ENCODE data around the gene TKTL1.
"Not testable (repeated sequence)": the region's sequence is repeated elsewhere in the genome, so short reads cannot be mapped to it uniquely, and the experiment has no call there.

TKTL1 gene

DNA sequence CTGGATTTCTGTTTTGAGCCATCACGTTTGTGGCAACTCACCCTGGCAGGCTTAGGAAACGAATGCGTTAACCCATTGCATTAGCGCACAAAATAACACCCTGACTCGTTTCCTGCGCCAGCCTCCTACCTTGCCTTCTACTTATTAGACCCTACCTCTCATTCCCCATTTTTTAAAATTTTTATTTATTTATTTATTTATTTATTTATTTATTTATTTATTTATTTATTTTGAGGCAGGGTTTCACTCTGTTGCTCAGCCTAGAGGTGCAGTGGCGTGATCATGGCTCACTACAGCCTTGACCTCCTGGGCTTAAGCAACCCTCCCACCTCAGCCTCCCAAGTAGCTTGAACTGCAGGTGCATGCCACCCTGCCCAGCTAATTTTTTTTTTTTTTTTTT lies 7.4 kb downstream of the TKTL1 start:
- DNase-seq (ENCODE audit: low spot score); H3K36me3 Mint-ChIP-seq (ENCODE audit: low read depth); H3K4me1 Mint-ChIP-seq (ENCODE audit: low read depth); H3K27ac Mint-ChIP-seq; H3K4me3 Mint-ChIP-seq; H3K27me3 Mint-ChIP-seq (ENCODE audit: low read depth); H3K9me3 Mint-ChIP-seq: not testable (repeated sequence)

DNA sequence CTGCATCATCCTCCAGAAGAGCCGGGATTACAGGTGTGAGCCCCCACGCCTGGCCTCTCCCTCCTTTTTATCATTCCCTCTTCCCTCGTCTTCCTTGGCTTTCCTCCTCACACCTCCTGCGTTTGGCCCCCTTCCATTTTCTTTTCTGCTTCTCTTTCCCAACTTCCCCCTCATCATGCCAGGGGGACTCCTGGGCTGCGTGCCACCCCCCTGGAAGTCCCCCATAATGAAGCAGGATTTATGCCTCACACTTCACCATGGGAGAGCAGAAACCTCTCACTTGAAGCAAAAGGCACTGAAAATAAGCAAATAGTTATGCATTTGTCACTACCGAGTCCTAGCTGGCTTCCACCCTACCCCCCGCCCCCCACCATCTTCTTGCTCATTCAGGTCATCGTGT lies 7.9 kb downstream of the TKTL1 start:
- DNase-seq (ENCODE audit: low spot score) = no peak
- Mint-ChIP-seq H3K27me3 (ENCODE audit: low read depth) (peaks cover 3% of the 10 kb centered on the region), H3K4me1 (ENCODE audit: low read depth) (peaks cover 14% of the 10 kb centered on the region), H3K27ac (peak overlapping the region; percentile 67), H3K4me3 (no peak overlapping the region), H3K9me3 (no peaks in the 10 kb centered on the region), H3K36me3 (ENCODE audit: low read depth) (no peaks in the 10 kb centered on the region)

- Mint-ChIP-seq H3K4me3 (no peak overlapping the region), H3K27ac (no peak overlapping the region), H3K36me3 (ENCODE audit: low read depth) (no peaks in the 10 kb centered on the region), H3K4me1 (ENCODE audit: low read depth) (peaks cover 21% of the 10 kb centered on the region), H3K27me3 (ENCODE audit: low read depth) (peaks cover 3% of the 10 kb centered on the region), H3K9me3 (no peaks in the 10 kb centered on the region)
- DNase-seq (ENCODE audit: low spot score) = no peak
These were observed 9.3 kb downstream of the TKTL1 start for GRCh38 chrX:154304846-154305245.

GRCh38 chrX:154305541-154306205 lies 10.1 kb downstream of the TKTL1 start:
- no peaks in the 10 kb centered on the region for H3K27me3 Mint-ChIP-seq (ENCODE audit: low read depth)
- peaks cover 21% of the 10 kb centered on the region for H3K4me1 Mint-ChIP-seq (ENCODE audit: low read depth)
- DNase-seq (ENCODE audit: low spot score) = no peak
- H3K36me3 Mint-ChIP-seq (ENCODE audit: low read depth) = no peaks in the 10 kb centered on the region
- H3K4me3 Mint-ChIP-seq = no peak overlapping the region
- H3K27ac Mint-ChIP-seq = no peak overlapping the region
- H3K9me3 Mint-ChIP-seq = no peaks in the 10 kb centered on the region

- Mint-ChIP-seq H3K4me3 (no peak overlapping the region), H3K4me1 (ENCODE audit: low read depth) (peaks cover 30% of the 10 kb centered on the region), H3K36me3 (ENCODE audit: low read depth) (no peaks in the 10 kb centered on the region), H3K27ac (no peak overlapping the region), H3K9me3 (no peaks in the 10 kb centered on the region), H3K27me3 (ENCODE audit: low read depth) (no peaks in the 10 kb centered on the region)
- DNase-seq (ENCODE audit: low spot score) = no peak
These were observed 11.6 kb downstream of the TKTL1 start for GRCh38 chrX:154307202-154307601.

DNA sequence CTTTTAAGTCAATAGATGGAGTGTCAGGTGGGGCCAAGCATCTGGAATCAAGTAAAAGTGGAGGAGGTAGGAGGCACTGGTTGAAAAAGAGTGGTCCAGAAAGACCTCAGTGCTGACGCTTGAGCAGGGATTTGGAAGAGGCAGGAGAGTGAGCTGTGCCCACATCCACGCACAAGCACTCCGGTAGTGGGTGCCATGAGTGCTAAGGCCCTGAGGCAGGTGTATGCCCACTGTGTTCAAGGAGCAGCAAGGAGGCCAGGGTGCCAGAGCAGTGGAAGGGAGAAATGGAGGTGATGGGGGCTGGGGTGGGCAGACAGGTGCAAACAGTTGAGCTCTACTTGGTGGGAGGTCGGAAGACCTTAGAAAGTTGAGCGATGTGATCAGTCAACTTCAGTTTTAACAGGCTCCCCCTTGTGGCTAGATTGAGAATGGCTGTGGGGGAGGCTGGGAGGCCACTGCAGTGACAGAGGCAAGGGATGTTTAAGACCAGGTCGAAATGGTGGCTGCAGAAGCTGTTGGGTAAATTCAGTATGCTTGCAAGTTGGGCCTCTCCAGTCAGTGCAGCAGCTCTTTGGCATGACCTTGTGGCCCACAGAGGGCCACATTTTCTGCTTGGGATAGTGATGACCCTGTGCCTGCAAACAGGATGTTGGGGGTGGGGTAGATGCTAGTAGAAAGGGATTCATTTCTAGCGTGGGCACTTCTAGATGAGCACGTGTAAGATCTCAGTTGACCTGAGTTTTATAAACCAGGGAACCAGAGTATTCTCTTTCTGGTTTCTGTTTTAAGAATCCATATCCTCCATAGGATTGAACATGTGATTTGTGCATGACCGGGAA lies 12.7 kb downstream of the TKTL1 start:
- Mint-ChIP-seq H3K9me3 (no peaks in the 10 kb centered on the region), H3K4me3 (no peak overlapping the region), H3K27me3 (ENCODE audit: low read depth) (no peaks in the 10 kb centered on the region), H3K36me3 (ENCODE audit: low read depth) (no peaks in the 10 kb centered on the region), H3K4me1 (ENCODE audit: low read depth) (peaks cover 34% of the 10 kb centered on the region), H3K27ac (peak overlapping the region; percentile 69)
- DNase-seq (ENCODE audit: low spot score) = peak; percentile 45

DNA sequence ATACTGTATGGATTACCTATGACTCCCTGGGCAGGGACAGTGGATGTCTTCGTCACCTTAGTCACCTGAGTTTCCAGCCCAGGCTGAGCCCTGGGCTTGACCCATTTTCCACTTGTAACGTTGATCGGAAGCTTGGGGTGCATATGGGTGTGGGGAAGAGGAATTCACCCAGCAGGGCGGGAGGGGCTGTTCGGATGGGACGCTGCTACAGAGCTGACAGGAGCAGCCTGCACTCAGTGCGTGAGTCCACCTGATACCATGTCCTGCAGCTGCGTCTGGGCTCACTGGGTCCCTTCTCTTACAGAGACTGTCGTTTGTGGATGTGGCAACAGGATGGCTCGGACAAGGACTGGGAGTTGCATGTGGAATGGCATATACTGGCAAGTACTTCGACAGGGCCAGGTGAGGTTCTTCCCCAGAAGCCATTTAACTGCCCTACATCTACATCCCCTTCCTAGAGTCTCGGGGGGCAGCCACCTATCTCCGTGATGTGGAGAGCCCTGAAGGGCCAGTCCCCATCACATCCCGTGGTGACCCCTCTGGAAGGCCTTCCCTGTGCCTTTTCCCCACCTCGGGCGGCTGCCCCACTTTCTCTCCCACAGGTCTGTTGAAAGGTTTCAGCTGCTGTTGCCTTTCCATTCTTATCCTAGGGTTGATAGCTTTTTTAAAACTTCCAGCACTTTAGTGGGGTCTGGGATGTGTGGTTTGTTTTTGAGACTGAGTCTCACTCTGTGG lies 13.6 kb downstream of the TKTL1 start:
- Mint-ChIP-seq H3K4me1 (ENCODE audit: low read depth) (peaks cover 40% of the 10 kb centered on the region), H3K27me3 (ENCODE audit: low read depth) (no peaks in the 10 kb centered on the region), H3K9me3 (no peaks in the 10 kb centered on the region), H3K27ac (no peak overlapping the region), H3K4me3 (no peak overlapping the region), H3K36me3 (ENCODE audit: low read depth) (no peaks in the 10 kb centered on the region)
- no peak for DNase-seq (ENCODE audit: low spot score)

GRCh38 chrX:154310616-154311536 lies 15.3 kb downstream of the TKTL1 start:
- Mint-ChIP-seq H3K4me1 (ENCODE audit: low read depth) (peaks cover 40% of the 10 kb centered on the region), H3K36me3 (ENCODE audit: low read depth) (no peaks in the 10 kb centered on the region), H3K27ac (no peak overlapping the region), H3K27me3 (ENCODE audit: low read depth) (no peaks in the 10 kb centered on the region), H3K4me3 (no peak overlapping the region), H3K9me3 (no peaks in the 10 kb centered on the region)
- DNase-seq (ENCODE audit: low spot score) = no peak

GRCh38 chrX:154312116-154312515 lies 16.5 kb downstream of the TKTL1 start:
- H3K4me1 Mint-ChIP-seq (ENCODE audit: low read depth) = peaks cover 40% of the 10 kb centered on the region
- H3K36me3 Mint-ChIP-seq (ENCODE audit: low read depth) = no peaks in the 10 kb centered on the region
- H3K4me3 Mint-ChIP-seq = no peak overlapping the region
- no peak overlapping the region for H3K27ac Mint-ChIP-seq
- no peaks in the 10 kb centered on the region for H3K9me3 Mint-ChIP-seq
- H3K27me3 Mint-ChIP-seq (ENCODE audit: low read depth) = no peaks in the 10 kb centered on the region
- no peak for DNase-seq (ENCODE audit: low spot score)

- Mint-ChIP-seq H3K27me3 (ENCODE audit: low read depth) (no peaks in the 10 kb centered on the region), H3K4me3 (peak overlapping the region; percentile 55), H3K4me1 (ENCODE audit: low read depth) (peaks cover 33% of the 10 kb centered on the region), H3K36me3 (ENCODE audit: low read depth) (no peaks in the 10 kb centered on the region), H3K27ac (peak overlapping the region; percentile 81), H3K9me3 (no peaks in the 10 kb centered on the region)
- DNase-seq (ENCODE audit: low spot score) = peak; percentile 38
These were observed 17.6 kb downstream of the TKTL1 start for GRCh38 chrX:154313147-154313546.

DNA sequence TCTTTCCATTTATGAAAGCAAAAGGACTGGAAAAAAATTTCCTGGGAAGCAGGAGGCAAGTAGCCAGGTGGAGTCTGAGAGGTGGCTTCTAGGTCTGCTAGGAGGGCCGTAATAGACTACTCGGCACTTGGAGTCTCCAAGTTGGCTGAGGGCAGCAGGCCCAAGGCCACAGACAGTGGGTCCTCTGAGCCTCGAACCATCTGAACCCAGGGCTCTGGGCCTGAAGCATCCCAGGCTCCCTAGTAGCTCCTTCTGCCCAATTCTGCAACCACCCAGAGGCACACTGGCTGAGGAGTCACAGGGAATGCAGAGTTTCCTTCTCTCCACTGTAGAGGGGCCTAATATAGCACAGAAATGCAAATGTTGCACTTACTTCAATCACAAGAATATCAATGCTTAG lies 19.8 kb downstream of the TKTL1 start:
- no peak overlapping the region for H3K27ac Mint-ChIP-seq
- H3K4me1 Mint-ChIP-seq (ENCODE audit: low read depth) = peaks cover 26% of the 10 kb centered on the region
- no peak overlapping the region for H3K4me3 Mint-ChIP-seq
- DNase-seq (ENCODE audit: low spot score) = no peak
- H3K9me3 Mint-ChIP-seq = no peaks in the 10 kb centered on the region
- no peaks in the 10 kb centered on the region for H3K36me3 Mint-ChIP-seq (ENCODE audit: low read depth)
- H3K27me3 Mint-ChIP-seq (ENCODE audit: low read depth) = peaks cover 2% of the 10 kb centered on the region

DNA sequence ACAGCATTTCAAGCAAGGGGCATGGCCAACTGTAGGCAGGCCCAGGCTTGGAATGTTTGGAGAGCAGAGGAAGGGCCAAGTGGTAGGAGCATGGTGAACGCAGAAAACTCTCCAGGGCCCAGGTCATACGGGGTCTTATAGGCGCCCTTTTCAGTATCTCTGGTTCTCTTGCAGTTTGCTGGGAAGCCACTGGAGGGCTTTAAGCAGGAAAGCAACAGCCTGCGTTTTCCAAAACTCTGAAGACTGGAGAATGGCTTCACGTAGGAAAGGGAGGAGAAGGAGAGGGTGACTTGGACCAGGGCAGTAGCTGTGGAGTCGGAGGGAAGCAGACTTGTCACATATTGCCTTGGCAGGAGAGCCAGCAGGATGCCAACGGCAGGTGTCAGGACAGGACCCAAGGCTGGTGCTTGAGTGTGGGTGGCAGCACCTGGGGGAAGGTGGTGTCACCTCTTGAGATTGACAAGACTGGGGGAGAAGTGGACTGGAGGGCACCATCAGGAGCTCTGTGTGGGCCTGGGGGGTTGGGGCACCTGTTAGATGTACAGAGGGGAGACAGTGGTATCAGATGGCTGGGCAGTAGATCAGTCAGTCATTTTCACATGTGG lies 21.9 kb downstream of the TKTL1 start:
- no peak overlapping the region for H3K4me3 Mint-ChIP-seq
- peaks cover 23% of the 10 kb centered on the region for H3K4me1 Mint-ChIP-seq (ENCODE audit: low read depth)
- H3K27me3 Mint-ChIP-seq (ENCODE audit: low read depth) = peaks cover 2% of the 10 kb centered on the region
- H3K36me3 Mint-ChIP-seq (ENCODE audit: low read depth) = no peaks in the 10 kb centered on the region
- H3K27ac Mint-ChIP-seq = no peak overlapping the region
- H3K9me3 Mint-ChIP-seq = no peaks in the 10 kb centered on the region
- no peak for DNase-seq (ENCODE audit: low spot score)

DNA sequence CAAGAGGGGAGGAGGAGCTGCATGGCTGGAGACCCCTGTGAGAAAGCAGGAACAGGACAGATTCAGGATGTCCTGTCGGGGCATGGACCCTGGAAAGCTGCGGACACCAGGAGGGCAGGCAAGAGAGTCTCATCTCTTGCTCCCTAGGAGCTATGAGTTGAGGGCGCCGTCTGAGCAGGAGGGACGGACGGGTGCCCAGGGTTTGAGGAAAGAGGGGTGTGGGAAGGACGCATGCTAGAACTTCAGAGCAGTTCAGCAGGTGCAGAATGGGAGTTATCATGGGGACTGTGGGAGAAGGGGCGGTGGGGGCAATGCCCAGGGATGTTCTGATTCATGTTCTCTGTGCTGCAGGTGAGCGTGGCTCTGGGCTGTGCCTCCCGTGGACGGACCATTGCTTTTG lies 24.8 kb downstream of the TKTL1 start:
- H3K4me1 Mint-ChIP-seq (ENCODE audit: low read depth) = peaks cover 13% of the 10 kb centered on the region
- H3K27me3 Mint-ChIP-seq (ENCODE audit: low read depth) = peaks cover 6% of the 10 kb centered on the region
- no peaks in the 10 kb centered on the region for H3K36me3 Mint-ChIP-seq (ENCODE audit: low read depth)
- H3K9me3 Mint-ChIP-seq = no peaks in the 10 kb centered on the region
- H3K27ac Mint-ChIP-seq = no peak overlapping the region
- H3K4me3 Mint-ChIP-seq = no peak overlapping the region
- DNase-seq (ENCODE audit: low spot score) = no peak
